Stimulated activated CD4-positive, alpha-beta T cell treated with anti-CD3 and anti-CD28 coated beads, TNF-alpha, amount 100 ng/mL, for 48 hours (primary cell): ENCODE results near the gene RASSF10.

Source experiments
- DNase-seq, 3 donors: peaks; one replicate each; pipeline ENCODE4 v3.0.0-alpha.2; 2020; ENCODE audit warnings: low read depth in 3 of 3

Gene RASSF10

DNA sequence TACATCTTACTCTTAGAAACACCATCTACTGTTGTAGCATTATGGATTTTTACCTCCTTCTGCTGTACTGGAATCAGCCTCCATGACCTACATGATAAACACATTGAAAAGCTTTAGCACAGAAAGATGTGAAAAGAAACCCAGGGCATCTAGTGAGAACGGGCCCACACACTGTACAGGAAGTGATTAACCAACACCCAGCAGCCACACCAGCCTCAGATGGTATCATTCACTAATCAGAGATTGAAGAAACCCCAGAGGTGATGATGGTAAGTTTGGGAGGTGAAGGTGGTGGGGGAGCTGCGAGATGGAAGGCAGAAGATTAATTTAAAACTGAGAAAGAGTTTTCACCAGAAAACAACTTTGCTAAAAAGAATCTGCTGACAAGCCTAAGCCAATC lies 46.1 kb downstream of the RASSF10 start:
- DNase-seq: no peak

DNA sequence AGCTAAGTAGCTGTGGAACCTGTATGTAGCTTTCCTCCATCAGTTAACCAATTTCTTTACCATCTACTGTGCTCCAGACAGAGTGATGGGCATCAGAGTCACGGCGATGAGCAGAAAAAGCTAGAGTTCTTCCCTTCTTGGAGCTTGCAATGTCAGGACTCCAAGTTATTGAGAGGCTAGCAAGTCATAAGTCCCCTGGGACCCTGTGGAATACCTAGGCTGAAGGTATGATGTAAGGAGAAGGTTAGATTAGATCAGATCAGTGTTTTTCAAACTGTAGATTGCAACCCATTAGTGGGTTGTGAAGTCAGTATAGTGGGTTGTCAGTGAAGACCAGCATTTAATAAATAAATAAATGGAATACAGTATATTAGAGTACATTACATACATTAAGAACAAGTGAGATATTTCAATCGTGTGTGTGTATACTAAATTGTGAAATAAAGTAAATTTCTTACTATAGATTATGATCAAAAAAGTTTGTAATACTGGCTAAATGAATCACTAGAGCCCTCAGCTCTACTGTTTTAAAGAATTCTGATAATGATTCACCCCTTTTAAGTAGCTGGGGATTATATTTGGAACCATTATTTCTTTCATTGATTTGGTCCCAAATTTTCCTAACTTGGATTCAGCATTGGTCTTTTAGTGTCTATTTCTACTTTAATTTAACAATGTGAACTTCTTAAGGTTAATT lies 52.3 kb downstream of the RASSF10 start:
- no peak for DNase-seq
